Endothelial cell of umbilical vein (primary cell): ENCODE results near the gene RNASE7. TPM values are rescaled to one million over a fixed set of nuclear protein-coding genes. Genes with fewer than 3 reads are reported as not detected.

Source experiments
- BruUV-seq: library from RNA; stranded (reverse); fragments of 400-500 nt; replicated peaks from 2 replicates; lab custom pipeline; 2021; lab: Mats Ljungman, UMichigan
- CTCF ChIA-PET: fragments of 300-600, 350-600 bp; sonication (Branson Sonifier 250); formaldehyde crosslinking; loops from one replicate; lab custom pipeline; 2021; ENCODE audit warnings: antibody characterized with exemption, inconsistent platforms; lab: Charles Lee
- POLR2A ChIA-PET: fragments of 300-600, 350-600 bp; sonication (Branson Sonifier 250); formaldehyde crosslinking; loops from one replicate; lab custom pipeline; 2021; ENCODE audit warnings: antibody characterized with exemption, inconsistent platforms; lab: Charles Lee
- DNase-seq: peaks from one replicate; pipeline ENCODE4 v3.0.0-alpha.2; 2011; ENCODE audit warnings: low read depth, low spot score
- FAIRE-seq: peaks from 2 replicates; lab custom pipeline; 2011; peaks lifted over from hg19 to GRCh38; lab: Jason Lieb, UNC
- H2AFZ ChIP-seq: 2 replicates; pipeline ENCODE4 v1.6.0; 2012; ENCODE audit warnings: low read depth, low read length, control low read depth, inconsistent platforms
- H3K27ac ChIP-seq: 2 replicates; pipeline ENCODE4 v1.5.1; 2011; ENCODE audit warnings: low read depth, mild to moderate bottlenecking, control low read depth, low read length, moderate library complexity; ENCODE audit not compliant: insufficient read depth
- H3K27me3 ChIP-seq, 2 experiments: 2 replicates each; pipeline versions ENCODE4 v1.6.0 to v1.6.1; 2011; ENCODE audit warnings: low read length in 2 of 2, mixed read lengths in 1 of 2; ENCODE audit not compliant: control insufficient read depth in 2 of 2, insufficient read depth in 2 of 2
- H3K36me3 ChIP-seq, 2 experiments: 2 replicates in 1 of 2; 3 replicates in 1 of 2; pipeline ENCODE4 v1.5.1; 2011; ENCODE audit warnings: low read length in 2 of 2, mild to moderate bottlenecking in 1 of 2, moderate library complexity in 1 of 2; ENCODE audit not compliant: control insufficient read depth in 2 of 2, insufficient read depth in 2 of 2; ENCODE audit errors: extremely low read depth in 1 of 2
- H3K4me1 ChIP-seq: 3 replicates; pipeline ENCODE4 v1.5.1; 2011; ENCODE audit warnings: mild to moderate bottlenecking, low read length; ENCODE audit not compliant: control insufficient read depth, insufficient read depth; ENCODE audit errors: extremely low read depth
- H3K4me2 ChIP-seq: 2 replicates; pipeline ENCODE4 v1.6.1; 2011; ENCODE audit warnings: low read length, control low read depth, mixed read lengths; ENCODE audit not compliant: insufficient read depth
- H3K4me3 ChIP-seq, 3 experiments: fragments of 200-600 bp in 1 of 3; sonication (generic), shearing (Covaris generic) in 1 of 3; replicated peaks in 1 of 3; 2 replicates each; pipeline ENCODE4 v1.5.1; 2011 to 2016; ENCODE audit warnings: control low read depth in 3 of 3, low read length in 3 of 3, mild to moderate bottlenecking in 2 of 3, inconsistent platforms in 1 of 3, low read depth in 1 of 3, moderate library complexity in 1 of 3; ENCODE audit not compliant: insufficient read depth in 1 of 3
- H3K79me2 ChIP-seq: 2 replicates; pipeline ENCODE4 v1.6.0; 2012; ENCODE audit warnings: low read length, inconsistent platforms; ENCODE audit not compliant: control insufficient read depth, insufficient read depth
- H3K9ac ChIP-seq: replicated peaks from 2 replicates; pipeline ENCODE3; 2011; ENCODE audit warnings: low read length, control low read depth; ENCODE audit not compliant: insufficient read depth; ENCODE audit errors: extremely low read depth
- H3K9me1 ChIP-seq: replicated peaks from 3 replicates; pipeline ENCODE4 v1.6.0; 2011; ENCODE audit warnings: mild to moderate bottlenecking, low read length; ENCODE audit not compliant: control insufficient read depth, insufficient read depth; ENCODE audit errors: extremely low read depth
- H3K9me3 ChIP-seq: replicated peaks from 2 replicates; pipeline ENCODE4 v1.5.1; 2012; ENCODE audit warnings: low read length, inconsistent platforms; ENCODE audit not compliant: control insufficient read depth, insufficient read depth
- H4K20me1 ChIP-seq: replicated peaks from 2 replicates; pipeline ENCODE3; 2011; ENCODE audit warnings: mild to moderate bottlenecking, low read length; ENCODE audit not compliant: control insufficient read depth, insufficient read depth; ENCODE audit errors: extremely low read depth
- EZH2 ChIP-seq: IDR thresholded peaks from 2 replicates; pipeline ENCODE4 v1.6.1; 2012; ENCODE audit warnings: borderline replicate concordance, low read depth, mild to moderate bottlenecking, moderate library complexity, low read length, inconsistent platforms; ENCODE audit not compliant: severe bottlenecking
- FOS ChIP-seq: IDR thresholded peaks from 2 replicates; pipeline ENCODE4 v1.6.1; 2011; ENCODE audit warnings: mild to moderate bottlenecking, low read length, moderate library complexity, borderline replicate concordance; ENCODE audit not compliant: insufficient read depth
- GATA2 ChIP-seq: IDR thresholded peaks from 2 replicates; pipeline ENCODE4 v1.7.0; 2011; ENCODE audit warnings: low read depth, mild to moderate bottlenecking, moderate library complexity, mixed read lengths, low read length; ENCODE audit not compliant: insufficient read length, insufficient read depth
- POLR2AphosphoS5 ChIP-seq: IDR thresholded peaks from 2 replicates; pipeline ENCODE4 v1.6.1; 2012; ENCODE audit warnings: low read depth, mild to moderate bottlenecking, control low read depth, low read length, moderate library complexity; ENCODE audit not compliant: insufficient read depth
- dilution Hi-C: fragments of 300-500 bp; cut with MboI; formaldehyde crosslinking; loops from one replicate; pipeline ENCODE4 v1.15.0; 2019; ENCODE audit warnings: low sequenced_read_pairs; ENCODE audit not compliant: extremely low pct_ligation_motif_present
- intact Hi-C: fragments of 100-400 bp; cut with micrococcal nuclease; formaldehyde crosslinking; loops from one replicate; pipeline ENCODE4 v1.10.0; 2022
- polyA plus RNA-seq, 4 experiments: library from polyadenylated mRNA; depleted of rRNA in 3 of 4; stranded (reverse) in 3 of 4; unstranded in 1 of 4; fragments of >200 nt; gene quantifications; 2 replicates each; pipeline versions ENCODE4 v1.2.1 to v1.2.3, GENCODE V29; 2011 to 2012; ENCODE audit warnings: missing spikeins in 1 of 4
- total RNA-seq: library from RNA; stranded (reverse); gene quantifications from 2 replicates; pipeline ENCODE4 v1.2.3, GENCODE V29; 2021

Gene RNASE7
- total and polyA plus RNA-seq, 2 donors (not counting 3 experiments of a cell fraction or from before 2014, with no cell fraction given), result not detected

DNA sequence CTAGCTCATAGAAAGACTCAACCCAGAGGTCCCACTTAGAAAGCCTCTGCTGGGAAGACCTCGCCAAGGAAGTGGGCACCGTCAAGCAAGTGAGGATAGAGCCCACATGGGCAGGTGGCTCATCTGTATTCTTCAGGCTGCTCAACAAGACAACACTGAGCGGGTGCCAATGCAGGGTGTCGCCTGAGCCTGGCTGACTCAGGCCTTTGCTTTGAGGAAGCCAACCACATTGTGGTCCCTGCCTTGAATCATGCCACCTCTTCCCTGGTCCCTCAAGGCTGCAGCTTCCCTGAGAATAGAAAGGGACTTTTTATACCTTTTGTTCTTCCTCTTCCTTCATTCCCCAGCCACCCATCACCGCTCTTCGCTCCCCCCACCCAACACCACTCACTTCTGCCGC, 5.4 kb upstream of the RNASE7 start:
- no peak for FAIRE-seq
- Histone ChIP-seq H3K4me1 (peaks cover 4% of the 10 kb centered on the region), H3K9me3 (no peaks in the 10 kb centered on the region), H3K79me2 (no peaks in the 10 kb centered on the region), H3K36me3 (no peaks in the 10 kb centered on the region), H3K4me2 (no peak overlapping the region), H3K9me1 (no peaks in the 10 kb centered on the region), H4K20me1 (no peaks in the 10 kb centered on the region), H2AFZ (no peak overlapping the region), H3K27ac (no peak overlapping the region), H3K27me3 (peaks cover 15 to 21% of the 10 kb centered on the region in 2 experiments), H3K4me3 (no peak overlapping the region), H3K9ac (no peak overlapping the region)
- no peak for TF ChIP-seq GATA2
- DNase-seq, result no peak
- ChIA-PET CTCF (interaction anchor here (10.1 kb wide), 1 partner anchor 23 kb away, joined by 86 read pairs; no protein-coding TSS in a partner anchor), POLR2A (no interaction called here)
- intact Hi-C loops, result no loop called here
- dilution Hi-C loops, result no loop called here
- no TSS peak for BruUV-seq

DNA sequence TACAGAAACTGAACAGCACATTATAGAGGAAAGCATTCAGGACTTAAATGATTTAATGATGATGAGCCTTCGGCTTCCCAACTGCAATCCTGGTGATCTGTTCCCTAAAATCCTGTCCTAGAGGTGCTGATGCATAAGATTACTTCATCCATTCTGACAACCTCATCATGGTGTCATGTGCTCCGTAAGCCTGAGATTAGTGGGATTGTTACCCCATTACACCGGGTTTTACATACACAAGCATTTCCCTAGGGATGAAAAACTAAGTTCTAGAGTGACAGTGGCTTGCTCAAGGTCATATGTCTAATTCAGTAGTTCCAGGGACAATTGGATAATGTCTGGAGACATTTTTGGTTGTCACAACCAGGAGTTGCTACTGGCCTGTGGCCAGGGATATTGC, 5.0 kb upstream of the RNASE7 start:
- H3K27me3 ChIP-seq, result peaks cover 13 to 18% of the 10 kb centered on the region in 2 experiments
- TF ChIP-seq POLR2AphosphoS5 (no peak), FOS (no peak), EZH2 (no peak), GATA2 (no peak)
- H3K9me3 ChIP-seq, result no peaks in the 10 kb centered on the region
- H2AFZ ChIP-seq, result no peak overlapping the region
- BruUV-seq, result no TSS peak
- FAIRE-seq, result no peak
- H3K9me1 ChIP-seq, result no peaks in the 10 kb centered on the region
- no peaks in the 10 kb centered on the region for H3K36me3 ChIP-seq
- DNase-seq, result no peak
- dilution Hi-C loops (no loop called here), intact Hi-C loops (no loop called here)
- no peak overlapping the region for H3K4me2 ChIP-seq
- no peak overlapping the region for H3K27ac ChIP-seq
- ChIA-PET CTCF (interaction anchor here (10.1 kb wide), 1 partner anchor 24 kb away, joined by 86 read pairs; no protein-coding TSS in a partner anchor), POLR2A (interaction anchor here (0.6 kb wide), 1 partner anchor 76 kb away, joined by 6 read pairs; no protein-coding TSS in a partner anchor)
- no peaks in the 10 kb centered on the region for H4K20me1 ChIP-seq
- no peak overlapping the region for H3K9ac ChIP-seq
- peaks cover 4% of the 10 kb centered on the region for H3K4me1 ChIP-seq
- H3K4me3 ChIP-seq, result no peak overlapping the region
- no peaks in the 10 kb centered on the region for H3K79me2 ChIP-seq
